Left forelimb (tissue), 1 donor: Measurements from ENCODE around the gene ATP11A.

Source experiments
- DNase-seq: peaks from one replicate; pipeline ENCODE4 v3.0.0-alpha.2; 2018; ENCODE audit warnings: low spot score

Gene ATP11A

DNA sequence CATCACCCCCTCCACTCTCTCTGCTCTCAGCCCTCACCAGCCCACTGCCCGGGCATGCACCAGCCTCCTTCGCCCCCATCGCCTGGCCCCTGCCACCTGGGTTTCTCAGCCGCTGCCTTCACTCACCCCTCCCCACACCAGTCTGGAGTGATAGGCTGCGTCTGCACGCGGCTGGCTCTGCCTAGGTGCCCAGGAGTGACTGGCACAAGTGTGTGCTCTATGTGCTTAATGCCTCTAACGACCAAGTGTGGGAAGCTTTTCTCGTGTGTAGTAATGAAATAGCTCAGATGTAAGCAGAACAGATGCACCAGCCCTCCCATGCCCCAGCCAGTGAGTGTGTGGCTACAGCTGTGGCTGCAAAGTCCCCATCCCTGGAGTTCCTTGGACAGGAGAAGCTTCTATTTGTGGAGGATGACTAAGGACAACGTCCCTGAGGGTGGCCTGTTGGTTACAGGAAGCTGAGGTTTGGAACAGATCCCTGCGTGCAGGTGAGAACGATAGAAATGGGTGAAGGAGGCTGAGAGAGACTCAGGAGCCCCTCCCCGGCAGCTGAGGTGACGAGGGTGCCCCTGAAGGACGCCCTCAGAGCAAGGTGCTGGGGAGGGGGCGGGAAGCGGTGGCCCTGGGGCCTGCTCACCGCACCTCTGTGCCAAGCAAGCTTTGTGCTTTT lies 35.6 kb downstream of the ATP11A start:
- no peak for DNase-seq

DNA sequence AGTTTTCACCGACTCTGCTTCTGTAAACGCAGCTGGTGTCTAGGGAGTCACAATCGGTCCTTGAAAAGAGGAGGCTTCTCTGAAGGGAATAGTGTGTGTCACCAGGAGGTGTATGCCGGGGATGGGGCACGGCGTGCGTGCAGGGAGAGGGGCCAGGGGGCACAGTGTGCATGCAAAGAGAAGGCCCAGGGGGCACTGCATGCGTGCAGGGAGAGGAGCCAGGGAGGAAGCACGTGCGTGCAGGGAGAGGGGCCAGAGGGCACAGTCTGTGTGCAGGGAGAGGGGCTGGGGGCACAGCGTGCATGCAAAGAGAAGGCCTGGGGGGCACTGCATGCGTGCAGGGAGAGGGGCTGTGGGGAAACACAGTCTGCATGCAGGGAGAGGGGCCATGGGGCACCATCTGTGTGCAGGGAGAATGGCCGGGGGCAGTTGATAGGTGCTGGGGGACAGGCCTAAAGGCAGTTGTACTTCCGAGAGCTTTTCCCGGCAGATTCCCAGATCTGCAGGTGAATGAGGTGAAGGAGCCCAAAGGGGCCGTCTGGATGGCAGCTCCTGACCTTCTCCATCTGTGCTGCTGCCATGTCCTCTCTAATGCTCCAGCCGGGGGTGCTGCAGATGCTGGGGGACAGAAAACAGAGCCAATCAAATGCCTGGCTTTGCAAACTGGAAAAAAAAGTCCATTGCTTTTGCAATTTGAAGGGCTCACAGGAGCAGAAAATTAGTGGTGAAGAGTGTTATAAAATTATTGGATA lies 36.4 kb downstream of the ATP11A start:
- DNase-seq = no peak

DNA sequence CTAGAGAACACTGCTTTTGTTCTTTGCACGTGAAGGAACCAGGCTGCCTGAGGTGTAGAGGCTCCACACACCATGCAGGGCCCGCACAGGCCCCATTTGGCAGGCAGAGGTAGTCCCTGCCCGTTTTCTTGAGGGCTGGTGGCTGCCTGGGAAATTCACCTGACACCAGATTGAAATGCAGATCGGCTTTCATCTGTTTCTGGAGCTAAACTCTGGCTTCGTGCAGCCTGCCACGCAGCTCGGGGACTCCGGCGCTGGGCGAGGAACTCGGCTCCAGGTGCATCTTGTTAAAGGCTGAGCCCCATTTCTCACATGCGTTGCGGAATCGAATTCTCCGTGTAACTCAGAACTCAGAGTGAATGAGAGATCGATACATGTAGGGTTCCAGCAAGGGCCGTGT lies 37.7 kb downstream of the ATP11A start:
- DNase-seq = no peak

DNA sequence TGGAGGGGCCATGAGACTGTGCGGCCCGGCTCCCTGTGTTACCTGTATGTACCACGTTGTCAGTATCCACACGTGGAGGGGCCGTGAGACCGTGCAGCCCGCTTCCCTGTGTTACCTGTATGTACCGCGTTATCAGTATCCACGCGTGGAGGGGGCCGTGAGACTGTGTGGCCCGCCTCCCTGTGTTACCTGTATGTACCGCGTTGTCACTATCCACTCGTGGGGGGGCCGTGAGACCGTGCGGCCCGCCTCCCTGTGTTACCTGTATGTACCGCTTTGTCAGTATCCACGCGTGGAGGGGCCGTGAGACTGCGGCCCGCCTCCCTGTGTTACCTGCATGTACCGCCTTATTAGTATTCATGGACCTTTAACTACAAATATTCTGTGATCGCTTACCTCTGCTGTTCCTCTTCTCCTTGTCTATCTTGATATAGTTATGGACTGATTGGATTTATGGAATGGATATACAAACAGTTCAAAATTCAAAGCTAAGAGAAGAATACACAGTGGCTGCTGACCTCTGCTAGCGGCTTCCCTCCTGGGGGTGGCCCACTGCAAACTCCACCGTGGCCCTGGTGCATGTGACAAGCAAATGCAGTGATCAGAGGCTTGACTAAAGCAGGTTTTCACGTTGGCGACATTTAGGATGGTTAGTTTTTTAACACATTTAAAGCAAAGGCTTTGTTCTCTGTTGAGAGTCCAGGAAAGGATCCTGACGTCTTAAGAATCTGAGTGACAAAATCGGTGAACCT lies 38.7 kb downstream of the ATP11A start:
- DNase-seq = no peak

DNA sequence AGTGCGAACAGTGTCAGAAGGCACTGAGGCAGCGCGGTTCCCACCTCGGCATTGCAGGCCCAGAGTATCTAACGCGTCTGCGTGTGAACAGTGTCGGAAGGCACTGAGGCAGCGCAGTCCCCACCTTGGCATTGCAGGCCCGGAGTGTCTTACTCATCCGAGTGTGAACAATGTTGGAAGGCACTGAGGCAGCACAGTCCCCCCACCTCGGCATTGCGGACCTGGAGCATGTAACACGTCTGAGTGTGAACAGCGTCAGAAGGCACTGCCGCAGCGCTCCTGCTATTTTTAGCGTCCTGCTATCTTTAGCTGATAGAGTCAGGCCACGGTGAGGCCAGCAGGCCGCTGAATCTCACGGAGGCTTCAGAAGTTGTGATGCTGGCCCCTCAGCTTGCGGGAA lies 39.6 kb downstream of the ATP11A start:
- no peak for DNase-seq

DNA sequence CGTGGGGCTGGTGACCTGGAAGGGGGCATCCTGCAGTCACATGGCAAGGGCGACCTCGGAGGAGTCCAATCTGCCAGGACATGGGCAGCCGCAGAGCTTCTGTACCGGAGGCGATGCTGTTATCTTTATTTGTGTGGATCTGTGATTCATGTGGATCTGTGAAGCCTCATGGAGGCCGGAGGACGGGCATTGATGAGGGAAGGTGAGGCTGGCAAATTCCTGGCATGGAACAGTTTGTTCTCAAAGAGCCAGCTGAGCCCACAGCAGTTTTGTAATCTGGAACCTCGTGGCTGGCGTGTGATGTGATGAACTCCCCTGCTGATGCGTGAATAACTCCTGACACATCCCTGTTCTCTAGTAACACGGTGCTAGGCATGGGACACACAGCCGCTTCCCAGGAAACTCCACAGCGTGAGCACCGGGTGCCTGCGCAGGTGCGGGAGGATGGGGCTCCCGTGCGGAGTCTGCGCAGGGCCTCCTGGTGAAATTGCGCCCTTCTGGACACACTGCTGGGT lies 40.4 kb downstream of the ATP11A start:
- DNase-seq = no peak

DNA sequence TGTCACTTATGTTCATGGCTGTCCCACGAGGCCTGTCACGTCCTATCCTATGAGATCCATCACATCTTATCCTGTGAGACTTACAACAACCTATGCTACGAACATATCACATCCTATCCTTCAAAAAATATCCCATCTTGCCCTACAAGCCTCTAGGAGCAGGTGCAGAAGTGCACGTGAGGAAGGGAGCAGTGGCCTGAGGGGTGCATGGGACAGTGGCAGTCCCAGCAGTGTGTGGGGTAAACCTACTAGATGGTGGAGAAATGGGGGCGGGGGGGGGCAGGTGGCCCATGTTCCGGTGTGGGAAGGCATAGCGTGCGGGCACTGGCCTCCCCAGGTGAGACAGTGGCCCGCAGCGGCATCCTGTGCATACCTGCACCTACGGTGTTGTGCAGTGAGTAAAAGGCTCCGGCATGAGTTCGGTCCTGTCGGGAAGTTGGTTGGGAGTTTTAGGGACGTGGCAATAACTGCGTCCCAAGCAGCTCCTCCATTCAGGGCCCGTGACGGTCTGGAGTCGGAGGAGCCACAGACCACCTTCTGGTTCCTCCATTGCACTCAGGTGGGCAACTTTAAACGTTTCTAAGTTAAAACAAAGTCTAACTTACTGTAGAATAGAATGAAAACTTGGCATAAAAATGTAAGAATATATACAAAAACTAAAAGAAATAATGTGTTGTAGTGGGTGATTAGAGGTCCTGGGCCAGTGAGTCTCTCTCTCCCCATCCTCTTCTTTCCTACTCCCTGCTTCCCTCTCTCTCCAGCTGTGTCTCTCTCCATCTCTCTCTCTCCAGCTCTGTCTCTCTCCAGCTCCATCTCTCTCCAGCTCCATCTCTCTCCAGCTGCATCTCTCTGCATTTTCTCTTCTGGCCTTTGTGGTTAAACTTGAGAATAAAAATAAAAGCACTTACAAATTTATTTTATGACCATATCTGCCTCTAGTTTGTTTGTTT lies 42.1 kb downstream of the ATP11A start:
- no peak for DNase-seq

DNA sequence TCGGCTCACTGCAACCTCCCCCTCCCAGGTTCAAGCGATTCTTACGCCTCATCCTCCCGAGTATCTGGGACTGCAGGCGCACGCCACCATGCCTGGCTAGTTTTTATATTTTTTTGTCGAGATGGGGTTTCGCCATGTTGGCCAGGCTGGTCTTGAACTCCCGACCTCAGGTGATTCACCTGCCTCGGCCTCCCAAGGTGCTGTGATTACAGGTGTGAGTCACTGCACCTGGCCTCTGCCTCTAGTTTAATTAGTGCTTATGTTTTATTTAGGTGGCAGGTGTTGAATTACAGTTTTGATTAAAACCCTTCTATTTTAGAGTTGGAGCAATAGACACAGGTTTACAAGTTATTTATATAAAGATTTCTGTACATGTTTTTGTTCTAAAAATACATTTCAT lies 42.8 kb downstream of the ATP11A start:
- no peak for DNase-seq

DNA sequence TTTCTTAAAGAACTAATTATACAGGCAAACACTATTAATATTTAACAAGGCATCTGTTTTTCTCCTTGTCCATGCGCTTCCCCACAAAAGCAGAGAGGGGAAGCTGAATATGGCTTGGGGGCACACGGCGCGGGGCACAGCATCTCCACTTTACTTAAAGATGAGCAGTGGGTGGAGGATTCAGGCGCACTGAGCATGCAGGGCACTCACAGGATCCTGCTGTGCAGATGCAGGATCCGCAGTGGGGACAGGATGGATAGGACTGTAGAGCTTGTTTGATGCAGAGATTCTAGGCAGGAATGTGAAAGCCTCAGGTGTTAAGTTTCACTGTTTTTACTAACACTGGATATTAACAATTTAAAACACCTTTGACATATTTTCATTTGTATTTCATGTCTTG lies 43.3 kb downstream of the ATP11A start:
- DNase-seq = no peak

DNA sequence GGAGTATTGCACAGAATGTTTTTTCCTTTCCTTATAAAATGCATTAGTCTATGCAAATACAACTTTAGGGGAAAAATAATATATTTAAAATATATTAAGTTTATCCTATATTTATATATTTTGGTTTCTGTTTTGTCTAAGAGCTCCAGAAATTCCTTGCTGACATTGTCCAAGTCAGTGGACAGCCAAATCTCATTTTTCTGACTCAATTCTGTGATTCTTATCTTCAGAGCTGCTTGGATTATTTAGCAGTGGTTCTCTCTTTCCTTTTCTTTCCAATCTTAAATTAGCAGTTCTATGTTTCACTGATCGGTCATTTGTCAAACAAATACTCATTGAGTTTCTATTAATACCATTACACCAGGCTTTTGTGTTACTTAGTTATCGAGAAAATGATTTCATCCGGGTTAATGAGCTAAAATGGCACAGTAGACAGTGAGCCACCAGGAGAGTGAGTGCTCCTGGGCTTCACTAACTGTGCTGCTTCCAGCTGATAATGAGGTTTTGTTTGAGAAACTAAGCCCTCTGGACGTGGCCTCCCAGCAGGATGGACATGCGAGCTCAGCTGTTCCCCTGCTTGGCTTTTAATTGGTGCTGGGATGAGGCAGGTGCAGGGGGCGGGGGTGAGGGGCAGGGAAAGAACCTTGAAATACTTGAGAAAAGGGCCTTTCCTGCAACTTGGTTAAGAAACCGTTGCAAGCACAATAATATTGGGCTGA lies 44.0 kb downstream of the ATP11A start:
- no peak for DNase-seq

DNA sequence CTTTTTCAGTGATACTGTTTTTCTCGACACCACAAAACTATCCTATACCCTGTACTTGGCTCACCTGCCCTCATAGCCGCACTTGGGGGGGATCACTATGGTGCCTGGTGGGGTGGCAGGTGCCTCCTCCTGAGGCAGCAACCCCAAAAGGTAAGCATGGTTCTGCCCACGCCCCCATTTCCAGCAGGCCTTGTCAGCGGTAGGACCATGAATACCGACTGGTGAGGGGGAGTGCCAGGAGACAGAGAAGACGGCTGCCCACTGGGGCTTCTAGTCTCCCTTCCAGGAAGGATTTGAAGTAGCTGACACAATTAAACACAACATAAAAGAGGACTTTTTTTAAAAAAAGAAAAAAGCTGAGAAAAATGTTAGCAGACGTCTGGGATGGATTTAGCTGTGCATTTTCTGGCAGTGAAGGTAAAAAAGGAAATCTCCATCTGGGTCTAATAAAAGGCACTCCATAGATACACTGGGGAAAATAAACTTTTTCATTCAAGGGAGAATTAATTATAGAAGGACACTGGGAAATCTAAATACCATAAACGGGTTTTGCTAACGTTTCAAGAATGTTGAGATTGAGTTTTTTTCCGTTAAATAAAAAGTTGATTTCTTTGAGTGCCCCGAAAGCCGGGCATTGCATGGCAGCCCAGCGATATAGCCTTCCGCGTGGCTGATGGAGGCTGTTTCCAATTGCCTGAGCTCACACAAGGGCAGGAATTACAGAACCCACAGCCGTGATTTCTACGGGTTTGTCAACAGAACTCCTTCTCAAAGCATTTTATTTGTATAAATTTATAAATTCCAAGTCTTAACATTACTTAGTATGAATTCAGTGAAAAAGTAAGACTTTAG lies 45.1 kb downstream of the ATP11A start:
- DNase-seq = no peak

DNA sequence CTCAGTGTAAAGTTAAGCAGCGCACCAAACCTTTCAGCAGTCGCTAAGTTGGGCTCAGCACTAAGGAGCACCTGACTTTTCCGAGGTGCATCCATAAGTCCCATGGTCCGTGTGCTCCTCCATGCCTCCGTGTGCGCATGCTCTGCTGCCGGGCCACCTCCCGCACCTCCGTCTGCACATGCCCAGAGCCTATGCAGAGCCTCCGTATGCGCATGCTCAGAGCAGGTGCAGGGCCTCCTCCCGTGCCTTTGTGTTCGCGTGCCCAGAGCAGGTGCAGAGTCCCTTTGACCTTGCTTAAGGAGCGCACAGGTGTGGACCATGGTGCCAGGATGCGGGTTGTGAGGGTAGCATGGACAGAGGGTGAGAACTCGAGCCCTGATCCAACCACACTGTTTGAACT lies 46.0 kb downstream of the ATP11A start:
- no peak for DNase-seq

DNA sequence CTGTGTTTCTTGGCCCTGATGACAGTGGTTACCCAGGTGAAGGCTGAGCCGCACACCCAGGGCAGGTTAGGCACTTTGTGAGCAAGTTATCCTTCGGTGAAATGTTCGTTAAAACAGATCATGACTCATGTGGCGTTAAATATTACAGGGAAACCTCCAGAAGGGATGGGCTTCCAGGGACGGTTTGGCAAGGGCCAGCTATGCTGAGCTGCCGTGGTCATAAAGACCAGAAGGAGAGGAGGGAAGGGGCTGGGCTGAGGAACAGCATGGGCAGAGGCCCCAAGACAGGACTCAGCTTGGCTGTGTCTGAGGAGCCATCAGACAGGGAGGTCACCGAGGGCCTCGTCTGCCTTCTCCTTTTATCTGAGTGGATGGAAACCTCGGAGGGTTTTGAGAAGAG lies 47.5 kb downstream of the ATP11A start:
- no peak for DNase-seq

DNA sequence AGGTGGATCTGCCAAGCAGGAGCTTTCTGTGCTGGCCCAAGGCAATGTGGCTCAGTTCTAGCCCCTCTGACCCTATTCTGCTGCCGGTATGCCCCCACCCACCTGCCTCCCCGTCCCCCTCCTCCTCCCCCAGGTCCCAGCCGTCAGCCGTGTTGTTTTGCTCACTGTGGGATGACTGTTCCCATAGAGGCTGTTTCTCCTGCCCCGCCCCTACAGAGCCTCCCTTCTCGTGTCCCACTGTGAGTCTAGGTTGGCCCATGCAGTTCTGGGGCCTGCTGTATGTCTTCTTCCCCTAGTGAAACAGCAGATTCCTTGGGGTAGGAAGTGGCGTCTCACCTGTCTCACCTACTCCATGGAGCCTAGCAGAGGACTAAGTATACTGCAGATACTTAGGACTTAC lies 48.8 kb downstream of the ATP11A start:
- no peak for DNase-seq

DNA sequence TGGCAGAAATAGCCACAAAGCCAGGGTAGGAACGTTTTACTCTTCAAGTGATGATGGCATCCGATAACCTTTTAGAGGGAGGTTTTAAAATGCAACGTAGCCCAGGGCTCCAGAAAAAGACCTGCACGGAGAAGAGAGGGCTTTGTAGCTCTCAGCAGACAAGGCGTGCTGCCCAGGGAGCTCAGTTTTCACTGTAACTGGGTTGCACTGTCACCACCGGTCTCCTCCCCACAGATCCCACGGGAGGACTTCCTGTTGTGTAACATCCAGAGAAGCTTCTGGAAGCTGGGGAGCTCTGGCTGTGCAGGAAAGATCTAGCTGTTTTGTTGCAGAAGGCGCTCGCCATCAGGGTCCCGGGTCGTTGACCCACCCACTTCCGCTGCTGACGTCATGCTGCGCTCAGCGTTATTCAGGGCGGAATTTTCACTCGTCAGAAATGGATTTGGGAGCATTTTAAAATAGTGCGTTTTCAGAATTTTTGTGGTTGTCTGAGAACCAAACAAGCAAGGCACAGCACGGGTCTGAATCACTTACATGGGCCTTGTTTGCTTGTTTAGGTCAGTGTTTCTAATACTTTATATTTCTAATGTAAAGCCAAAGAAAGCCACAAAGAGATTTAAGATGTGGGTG lies 50.8 kb downstream of the ATP11A start:
- no peak for DNase-seq

DNA sequence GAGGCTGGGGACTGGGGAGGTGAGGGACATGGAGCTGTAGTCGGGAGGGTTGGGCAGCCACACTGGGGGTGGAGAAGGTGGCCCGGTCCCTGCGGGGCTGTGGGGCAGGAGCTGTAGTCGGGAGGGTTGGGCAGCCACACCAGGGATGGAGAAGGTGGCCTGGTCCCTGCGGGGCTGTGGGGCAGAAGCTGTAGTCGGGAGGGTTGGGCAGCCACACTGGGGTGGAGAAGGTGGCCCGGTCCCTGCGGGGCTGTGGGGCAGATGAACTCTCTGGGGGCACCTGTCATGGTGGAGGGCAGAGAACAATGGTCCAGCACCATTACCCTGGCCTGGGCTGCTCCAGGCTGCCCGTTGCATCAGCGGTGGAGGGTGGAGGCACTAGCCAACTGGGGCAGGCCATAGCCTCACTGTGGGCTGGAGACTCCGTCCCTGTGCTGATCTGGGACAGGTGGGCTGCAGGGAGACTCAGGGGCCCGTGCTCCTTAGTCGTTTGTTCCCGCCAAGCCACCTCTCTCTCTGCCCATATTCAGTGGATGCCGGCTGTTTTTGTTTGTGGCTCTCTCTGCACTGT lies 51.4 kb downstream of the ATP11A start:
- no peak for DNase-seq

DNA sequence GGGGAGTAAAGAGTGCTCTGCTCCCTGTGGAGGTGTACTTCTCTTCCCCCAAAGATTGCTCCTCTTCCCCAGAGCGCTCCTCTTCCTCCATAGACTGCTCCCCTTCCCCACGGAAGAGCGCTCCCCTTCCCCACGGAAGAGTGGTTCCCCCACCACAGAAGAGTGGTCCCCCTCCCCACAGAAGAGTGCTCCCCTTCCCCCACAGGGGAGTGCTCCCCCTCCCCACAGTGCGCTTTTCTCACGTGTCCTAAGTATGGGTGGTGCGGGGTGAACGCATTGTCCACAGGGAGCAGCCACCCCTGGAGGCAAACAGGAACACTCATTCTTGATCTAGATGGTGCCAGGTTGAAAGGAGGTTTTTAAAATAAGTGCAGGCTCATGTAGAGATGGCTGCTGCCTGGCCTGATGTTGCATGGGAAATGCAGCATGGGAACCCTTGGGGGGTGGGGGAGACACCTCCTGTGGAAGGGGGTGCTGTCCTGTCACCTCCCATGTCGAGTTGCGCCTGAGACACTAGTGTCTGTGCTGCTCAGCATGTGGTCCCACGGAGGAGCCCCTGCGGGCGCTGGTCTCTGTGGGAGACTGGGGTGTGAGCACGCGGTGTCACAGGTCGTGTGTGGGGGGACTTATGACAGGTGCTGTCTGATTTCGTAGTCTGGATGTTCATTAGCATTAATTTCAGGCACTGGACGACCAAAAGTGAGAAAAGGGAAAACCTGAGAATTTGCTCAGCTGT lies 52.2 kb downstream of the ATP11A start:
- no peak for DNase-seq

DNA sequence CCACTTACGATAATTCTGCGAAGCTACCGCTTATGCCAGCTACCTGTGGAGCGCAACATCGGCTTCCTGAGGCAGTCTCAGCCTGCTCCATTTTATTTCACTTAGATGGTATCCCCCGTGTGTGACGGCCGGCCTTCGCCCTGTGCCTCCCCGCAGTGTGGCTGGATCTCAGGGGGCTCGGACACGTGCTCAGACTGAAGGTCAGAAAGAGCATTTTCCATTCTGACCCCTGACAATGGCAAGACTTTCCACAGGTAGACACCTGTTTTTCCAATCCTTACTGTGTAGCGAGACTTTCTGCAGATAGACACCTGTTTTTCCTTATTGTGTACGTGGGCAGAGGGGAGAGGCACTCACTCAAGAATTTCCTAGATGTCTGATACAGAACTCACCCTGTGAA lies 52.7 kb downstream of the ATP11A start:
- DNase-seq = no peak
